Kidney (tissue), 14 donors: ENCODE results near the gene ACRV1. TPM values are rescaled to one million over a fixed set of nuclear protein-coding genes. Genes with fewer than 3 reads are reported as not detected.

Source experiments
- DNase-seq, 5 donors: peaks; one replicate each; pipeline ENCODE4 v3.0.0-alpha.2; 2013 to 2020
- FAIRE-seq: peaks from 2 replicates; lab custom pipeline; 2012; peaks lifted over from hg19 to GRCh38; lab: Jason Lieb, UNC
- H3K27ac ChIP-seq, 2 donors: one replicate each; pipeline ENCODE4 v1.7.0; 2013; ENCODE audit warnings: low read depth in 2 of 2, low read length in 2 of 2, inconsistent platforms in 1 of 2
- H3K27me3 ChIP-seq: one replicate; pipeline ENCODE4 v1.7.1; 2013; ENCODE audit warnings: low read length, inconsistent platforms; ENCODE audit not compliant: control insufficient read depth, insufficient read depth
- H3K36me3 ChIP-seq, 3 donors: one replicate each; pipeline versions ENCODE4 v1.7.0 to v1.7.1; 2013; ENCODE audit warnings: low read length in 3 of 3, control low read depth in 1 of 3, inconsistent platforms in 1 of 3; ENCODE audit not compliant: insufficient read depth in 3 of 3, control insufficient read depth in 2 of 3
- H3K4me1 ChIP-seq, 3 donors: one replicate each; pipeline versions ENCODE4 v1.7.0 to v1.7.1; 2013; ENCODE audit warnings: low read length in 3 of 3, inconsistent platforms in 1 of 3, low read depth in 1 of 3; ENCODE audit not compliant: control insufficient read depth in 2 of 3, insufficient read depth in 2 of 3
- H3K4me3 ChIP-seq, 3 donors: one replicate each; pipeline versions ENCODE4 v1.7.0 to v1.8.1; 2013; ENCODE audit warnings: low read length in 3 of 3, control low read depth in 1 of 3, inconsistent platforms in 1 of 3
- H3K9ac ChIP-seq, 3 donors: one replicate each; pipeline versions ENCODE4 v1.7.0 to v1.7.1; 2013; ENCODE audit warnings: low read length in 3 of 3, control low read depth in 1 of 3, inconsistent platforms in 1 of 3
- H3K9me3 ChIP-seq, 3 donors: one replicate each; pipeline versions ENCODE4 v1.7.0 to v1.7.1; 2013; ENCODE audit warnings: low read length in 3 of 3, control low read depth in 1 of 3, inconsistent platforms in 1 of 3; ENCODE audit not compliant: control insufficient read depth in 2 of 3, insufficient read depth in 1 of 3
- CTCF ChIP-seq: IDR thresholded peaks from 3 replicates; pipeline ENCODE4 v1.5.1; 2012; ENCODE audit warnings: mild to moderate bottlenecking, moderate library complexity, borderline replicate concordance; ENCODE audit not compliant: insufficient read depth; ENCODE audit errors: extremely low read depth
- intact Hi-C: fragments of 100-400 bp; cut with DNase I; formaldehyde crosslinking; loops from one replicate; pipeline ENCODE4 v1.11.1; 2022
- polyA plus RNA-seq: library from polyadenylated mRNA; stranded (reverse); fragments of 350-450 nt; fragmentation: Illumina TruSeq; extraction: RNeasy Lipid Tissue Mini Kit (QIAGEN cat#74804); gene quantifications from one replicate; pipeline ENCODE4 v1.2.3, GENCODE V29; 2014; ENCODE audit warnings: low read depth, low replicate concordance; ENCODE audit not compliant: insufficient read depth
- total RNA-seq: library from RNA; stranded (reverse); fragmentation: NEBNext Ultra II Directional; extraction: Animal tissue kit (Norgen Biotek cat#: 25700); gene quantifications from one replicate; pipeline ENCODE4 v1.2.1, GENCODE V29; 2021
- donor health status: control.
- donor health status: control.
- donor health status: control.
- donor health status: control.
- donor health status: control.
- donor health status: DM: yes; HTN: yes; CAD: no.
- donor health status: Normal renal cell carcinoma (clear cell type).

Gene ACRV1
- total and polyA plus RNA-seq, 2 donors from 2014 or later, result not detected

- no peaks in the 10 kb centered on the region for H3K27me3 ChIP-seq
- intact Hi-C loops, result no loop called here
- H3K9me3 ChIP-seq, result no peaks in the 10 kb centered on the region
- no peak overlapping the region for H3K27ac ChIP-seq
- DNase-seq, result no peak
- FAIRE-seq, result no peak
- peaks cover 0 to 6% (median 0%) of the 10 kb centered on the region in 3 donors for H3K36me3 ChIP-seq
- H3K4me3 ChIP-seq, result no peak overlapping the region
- H3K9ac ChIP-seq, result no peak overlapping the region
- no peak for TF ChIP-seq CTCF
- H3K4me1 ChIP-seq, result no peaks in the 10 kb centered on the region
These were observed 42.8 kb downstream of the ACRV1 start for GRCh38 chr11:125637840-125638239.

- Histone ChIP-seq H3K27me3 (no peaks in the 10 kb centered on the region), H3K9ac (peak overlapping the region in 1 of 3 donors; percentile 89), H3K9me3 (no peaks in the 10 kb centered on the region), H3K27ac (no peak overlapping the region), H3K4me1 (peaks cover 0 to 4% (median 0%) of the 10 kb centered on the region in 3 donors), H3K4me3 (peak overlapping the region; percentile 78 to 94 (median 83)), H3K36me3 (no peaks in the 10 kb centered on the region)
- DNase-seq, result peak in 1 of 5 donors; percentile 2
- no peak for FAIRE-seq
- intact Hi-C loops, result no loop called here
- TF ChIP-seq CTCF, result no peak
These were observed 53.3 kb downstream of the ACRV1 start for GRCh38 chr11:125627236-125627910.

DNA sequence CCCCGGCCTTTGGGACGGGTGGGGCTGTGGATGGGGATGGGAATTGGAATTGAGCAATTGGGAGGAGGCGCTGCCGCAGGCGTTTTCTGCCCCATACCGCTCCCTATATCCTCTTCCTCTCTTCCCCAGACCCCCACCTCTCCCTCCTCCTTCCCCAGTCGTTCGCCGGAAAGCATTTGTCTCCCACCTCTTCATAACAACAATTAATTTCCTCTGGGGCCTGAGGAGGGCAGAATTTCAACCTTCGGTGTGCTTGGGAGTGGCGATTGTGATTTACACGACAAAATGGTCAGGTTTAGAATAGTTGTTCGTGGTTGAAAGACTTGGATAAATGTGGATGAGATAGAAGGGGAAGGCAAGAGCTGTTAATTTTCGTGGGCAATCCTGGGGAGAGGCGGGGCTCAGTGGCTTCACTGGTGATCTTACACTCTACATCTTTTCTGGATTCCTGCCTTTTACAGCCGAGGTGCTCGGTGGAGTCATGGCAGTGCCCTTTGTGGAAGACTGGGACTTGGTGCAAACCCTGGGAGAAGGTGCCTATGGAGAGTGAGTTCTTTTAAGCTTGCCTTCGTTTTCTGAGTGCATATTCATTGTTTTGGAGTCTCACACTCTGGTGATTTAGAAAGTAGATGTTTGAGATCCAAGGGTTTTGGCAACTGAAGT, 54.2 kb downstream of the ACRV1 start:
- intact Hi-C loops, result no loop called here
- Histone ChIP-seq H3K4me3 (peak overlapping the region; percentile 78 to 94 (median 83)), H3K27me3 (no peaks in the 10 kb centered on the region), H3K9ac (peak overlapping the region in 2 of 3 donors; percentile 88 to 89), H3K36me3 (peaks cover 0 to 2% (median 0%) of the 10 kb centered on the region in 3 donors), H3K9me3 (no peaks in the 10 kb centered on the region), H3K4me1 (peaks cover 0 to 4% (median 0%) of the 10 kb centered on the region in 3 donors), H3K27ac (no peak overlapping the region)
- DNase-seq (peak in 3 of 5 donors; percentile 78 to 87 (median 84)), FAIRE-seq (no peak)
- TF ChIP-seq CTCF, result peak; percentile 34
